ENCODE results near the gene MUC2. TPM values are rescaled to one million over a fixed set of nuclear protein-coding genes. Genes with fewer than 3 reads are reported as not detected.

MUC2 gene
- total and polyA plus RNA-seq, 2 experiments from 2014 or later, result not detected

DNA sequence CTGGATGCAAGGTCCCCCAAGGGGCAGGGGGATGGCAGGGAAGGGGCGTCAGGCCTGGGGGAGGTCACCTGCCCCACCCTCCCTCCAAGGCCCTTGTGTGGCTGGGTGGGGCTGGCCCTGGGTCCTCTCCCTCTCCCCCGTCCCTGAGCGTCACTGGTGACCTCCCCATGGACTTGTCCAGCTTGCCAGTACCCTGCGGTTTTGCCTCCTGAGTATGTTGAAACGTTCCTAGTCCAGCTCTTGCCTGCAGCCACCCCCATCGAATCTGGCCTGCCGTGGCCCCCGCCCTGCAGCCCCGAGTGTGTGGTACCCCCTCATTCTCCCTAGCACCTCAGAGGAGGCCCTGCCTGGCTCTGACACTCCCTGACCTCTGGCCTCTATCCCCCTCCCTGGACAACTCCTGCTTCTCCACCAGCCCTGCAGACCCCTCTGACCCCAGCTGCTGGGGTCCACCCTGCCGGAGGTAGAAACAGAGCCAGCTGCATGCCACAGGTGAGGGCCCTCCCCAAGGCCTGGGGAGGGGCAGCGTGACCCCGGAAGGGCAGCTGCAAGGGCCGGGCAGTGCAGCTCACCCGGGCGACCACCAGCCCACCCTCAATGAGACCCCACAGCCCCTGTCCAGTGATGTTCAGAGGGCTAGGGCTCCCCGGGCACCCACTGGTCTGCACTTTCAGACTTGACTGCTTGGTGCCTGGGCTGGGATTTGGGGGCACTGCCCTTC, 34.1 kb upstream of the MUC2 start:
- Histone ChIP-seq H3K4me3 (no peak overlapping the region), H3K4me2 (no peak overlapping the region), H2AFZ (no peak overlapping the region), H3K9me2 (ENCODE audit: insufficient read depth) (no peaks in the 10 kb centered on the region), H3F3A (replicated peaks; ENCODE audit: low read depth) (no peaks in the 10 kb centered on the region), H3K4me1 (ENCODE audit: insufficient read depth) (no peaks in the 10 kb centered on the region), H3K27ac (ENCODE audit: low read depth) (no peak overlapping the region), H4K20me1 (replicated peaks; ENCODE audit: insufficient read depth) (no peaks in the 10 kb centered on the region), H3K27me3 (ENCODE audit: insufficient read depth) (no peaks in the 10 kb centered on the region), H3K79me2 (replicated peaks; ENCODE audit: insufficient read depth) (no peaks in the 10 kb centered on the region), H3K36me3 (ENCODE audit: insufficient read depth) (no peaks in the 10 kb centered on the region)
- Mint-ChIP-seq H3K27ac (no peak overlapping the region), H3K4me3 (no peak overlapping the region), H3K9me3 (peaks cover 2% of the 10 kb centered on the region; the same call in 2 of the 3 replicates), H3K36me3 (ENCODE audit: low read depth) (no peaks in the 10 kb centered on the region; the same call in 2 of the 3 replicates), H3K27me3 (ENCODE audit: insufficient read depth, low read depth, poor library complexity) (peaks cover 3% of the 10 kb centered on the region), H3K4me1 (no peaks in the 10 kb centered on the region)
- TF ChIP-seq POLR2AphosphoS5 (IDR thresholded peaks at IDR 0.05; ENCODE audit: low read depth) (no peak), ZNF331 (CRISPR knock-in tag; IDR thresholded peaks at IDR 0.05; ENCODE audit: low read depth) (no peak), STAT1 (IDR thresholded peaks at IDR 0.05; ENCODE audit: unreplicated experiment) (no peak), EZH2 (IDR thresholded peaks at IDR 0.05; ENCODE audit: low read depth, unreplicated experiment) (no peak)
- TF ChIP-seq, protein P1, sequence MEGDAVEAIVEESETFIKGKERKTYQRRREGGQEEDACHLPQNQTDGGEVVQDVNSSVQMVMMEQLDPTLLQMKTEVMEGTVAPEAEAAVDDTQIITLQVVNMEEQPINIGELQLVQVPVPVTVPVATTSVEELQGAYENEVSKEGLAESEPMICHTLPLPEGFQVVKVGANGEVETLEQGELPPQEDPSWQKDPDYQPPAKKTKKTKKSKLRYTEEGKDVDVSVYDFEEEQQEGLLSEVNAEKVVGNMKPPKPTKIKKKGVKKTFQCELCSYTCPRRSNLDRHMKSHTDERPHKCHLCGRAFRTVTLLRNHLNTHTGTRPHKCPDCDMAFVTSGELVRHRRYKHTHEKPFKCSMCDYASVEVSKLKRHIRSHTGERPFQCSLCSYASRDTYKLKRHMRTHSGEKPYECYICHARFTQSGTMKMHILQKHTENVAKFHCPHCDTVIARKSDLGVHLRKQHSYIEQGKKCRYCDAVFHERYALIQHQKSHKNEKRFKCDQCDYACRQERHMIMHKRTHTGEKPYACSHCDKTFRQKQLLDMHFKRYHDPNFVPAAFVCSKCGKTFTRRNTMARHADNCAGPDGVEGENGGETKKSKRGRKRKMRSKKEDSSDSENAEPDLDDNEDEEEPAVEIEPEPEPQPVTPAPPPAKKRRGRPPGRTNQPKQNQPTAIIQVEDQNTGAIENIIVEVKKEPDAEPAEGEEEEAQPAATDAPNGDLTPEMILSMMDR (conservative IDR thresholded peaks at IDR 0.05; ENCODE audit: low read depth in 2 of 2), result no peak
- TF ChIP-seq, protein P2, sequence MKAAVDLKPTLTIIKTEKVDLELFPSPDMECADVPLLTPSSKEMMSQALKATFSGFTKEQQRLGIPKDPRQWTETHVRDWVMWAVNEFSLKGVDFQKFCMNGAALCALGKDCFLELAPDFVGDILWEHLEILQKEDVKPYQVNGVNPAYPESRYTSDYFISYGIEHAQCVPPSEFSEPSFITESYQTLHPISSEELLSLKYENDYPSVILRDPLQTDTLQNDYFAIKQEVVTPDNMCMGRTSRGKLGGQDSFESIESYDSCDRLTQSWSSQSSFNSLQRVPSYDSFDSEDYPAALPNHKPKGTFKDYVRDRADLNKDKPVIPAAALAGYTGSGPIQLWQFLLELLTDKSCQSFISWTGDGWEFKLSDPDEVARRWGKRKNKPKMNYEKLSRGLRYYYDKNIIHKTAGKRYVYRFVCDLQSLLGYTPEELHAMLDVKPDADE (IDR thresholded peaks at IDR 0.05), result no peak
- no peak for ATAC-seq
- no peak for DNase-seq (ENCODE audit: low spot score)

- no peaks in the 10 kb centered on the region for H3K27me3 ChIP-seq (ENCODE audit: insufficient read depth)
- no peak for DNase-seq (ENCODE audit: low spot score)
- TF ChIP-seq ZNF114 (CRISPR knock-in tag; IDR thresholded peaks at IDR 0.05) (no peak), REST (IDR thresholded peaks at IDR 0.05; ENCODE audit: unreplicated experiment) (no peak), EZH2 (IDR thresholded peaks at IDR 0.05; ENCODE audit: low read depth, unreplicated experiment) (no peak)
- TF ChIP-seq, protein P2 (IDR thresholded peaks at IDR 0.05), result no peak
Observed at GRCh38 chr11:1041149-1041467, 33.6 kb upstream of the MUC2 start.

More at GRCh38 chr11:1041149-1041467, 33.6 kb upstream of the MUC2 start:
- no peaks in the 10 kb centered on the region for H3K4me1 Mint-ChIP-seq
- H3K4me1 ChIP-seq (ENCODE audit: insufficient read depth), result no peaks in the 10 kb centered on the region
- no peak overlapping the region for H3K4me2 ChIP-seq
- no peak overlapping the region for H3K27ac Mint-ChIP-seq
- no peak for ATAC-seq
- H3K36me3 ChIP-seq (ENCODE audit: insufficient read depth), result no peaks in the 10 kb centered on the region
- H4K20me1 ChIP-seq (replicated peaks; ENCODE audit: insufficient read depth), result no peaks in the 10 kb centered on the region
- no peak overlapping the region for H3K4me3 ChIP-seq
- no peak overlapping the region for H2AFZ ChIP-seq
- H3K9me2 ChIP-seq (ENCODE audit: insufficient read depth), result no peaks in the 10 kb centered on the region
- peaks cover 2% of the 10 kb centered on the region; the same call in 2 of the 3 replicates for H3K9me3 Mint-ChIP-seq
- H3K27ac ChIP-seq (ENCODE audit: low read depth), result no peak overlapping the region
- H3K27me3 Mint-ChIP-seq (ENCODE audit: insufficient read depth, low read depth, poor library complexity), result peaks cover 3% of the 10 kb centered on the region
- no peaks in the 10 kb centered on the region for H3K79me2 ChIP-seq (replicated peaks; ENCODE audit: insufficient read depth)
- no peak overlapping the region for H3K4me3 Mint-ChIP-seq
- H3K36me3 Mint-ChIP-seq (ENCODE audit: low read depth), result no peaks in the 10 kb centered on the region; the same call in 2 of the 3 replicates
- no peaks in the 10 kb centered on the region for H3F3A ChIP-seq (replicated peaks; ENCODE audit: low read depth)
